Cardiac muscle cell (in vitro differentiated cells and primary cell): ENCODE data around the gene TTBK1. TPM values are rescaled to one million over a fixed set of nuclear protein-coding genes. Genes with fewer than 3 reads are reported as not detected.

Source experiments
- DNase-seq, 2 donors: peaks; one replicate each; pipeline versions ENCODE4 v3.0.0 to v3.0.0-alpha.2; 2010 to 2017; ENCODE audit warnings: low read depth in 1 of 2, low spot score in 1 of 2
- H3K27ac ChIP-seq: fragments of 200-600 bp; sonication (generic); 2 replicates; pipeline ENCODE4 v1.5.1; 2016
- H3K27me3 ChIP-seq: fragments of 200-600 bp; sonication (generic); 2 replicates; pipeline ENCODE4 v1.6.0; 2016; ENCODE audit warnings: control low read depth
- H3K36me3 ChIP-seq: fragments of 200-600 bp; sonication (generic); 2 replicates; pipeline ENCODE4 v1.5.1; 2016; ENCODE audit warnings: control low read depth
- H3K4me1 ChIP-seq: fragments of 200-600 bp; sonication (generic); 2 replicates; pipeline ENCODE4 v1.8.1; 2017; ENCODE audit warnings: low read depth, mild to moderate bottlenecking, mixed run types
- H3K4me3 ChIP-seq: fragments of 200-600 bp; sonication (generic); 2 replicates; pipeline ENCODE4 v1.5.1; 2016; ENCODE audit warnings: mild to moderate bottlenecking
- H3K9me3 ChIP-seq: fragments of 200-600 bp; sonication (generic); 2 replicates; pipeline ENCODE4 v1.5.1; 2017; ENCODE audit warnings: low read depth, mild to moderate bottlenecking, control low read depth
- CTCF ChIP-seq: IDR thresholded peaks from 2 replicates; pipeline ENCODE4 v1.5.1; 2012; ENCODE audit warnings: low read depth, mild to moderate bottlenecking, low read length
- polyA plus RNA-seq: library from polyadenylated mRNA; unstranded; fragments of >200 nt; fragmentation: Nextera tagmentation; extraction: Ambion mirVana; gene quantifications from 2 replicates; pipeline ENCODE4 v1.2.1, GENCODE V29; 2016
- total RNA-seq: library from RNA; depleted of rRNA; stranded (reverse); fragments of >200 nt; gene quantifications from 2 replicates; pipeline ENCODE4 v1.2.3, GENCODE V29; 2016

TTBK1 gene
- total and polyA plus RNA-seq, 2 experiments from 2014 or later: 0.15 to 1.0 TPM

GRCh38 chr6:43250992-43251373, 7.7 kb downstream of the TTBK1 start:
- Histone ChIP-seq H3K36me3 (no peaks in the 10 kb centered on the region), H3K27me3 (peaks cover 8% of the 10 kb centered on the region), H3K4me3 (no peak overlapping the region), H3K4me1 (no peaks in the 10 kb centered on the region), H3K9me3 (no peaks in the 10 kb centered on the region), H3K27ac (no peak overlapping the region)
- TF ChIP-seq CTCF: no peak
- DNase-seq: no peak

GRCh38 chr6:43253401-43253800, 10.1 kb downstream of the TTBK1 start:
- no peak for DNase-seq
- Histone ChIP-seq H3K27me3 (peaks cover 5% of the 10 kb centered on the region), H3K4me3 (no peak overlapping the region), H3K9me3 (no peaks in the 10 kb centered on the region), H3K27ac (no peak overlapping the region), H3K4me1 (peaks cover 5% of the 10 kb centered on the region), H3K36me3 (no peaks in the 10 kb centered on the region)
- TF ChIP-seq CTCF: no peak

GRCh38 chr6:43254138-43254817, 11.0 kb downstream of the TTBK1 start:
- TF ChIP-seq CTCF: no peak
- Histone ChIP-seq H3K36me3 (no peaks in the 10 kb centered on the region), H3K4me3 (no peak overlapping the region), H3K4me1 (peaks cover 8% of the 10 kb centered on the region), H3K27me3 (no peaks in the 10 kb centered on the region), H3K9me3 (no peaks in the 10 kb centered on the region), H3K27ac (no peak overlapping the region)
- no peak for DNase-seq

GRCh38 chr6:43254846-43255245, 11.6 kb downstream of the TTBK1 start:
- no peak overlapping the region for H3K27ac ChIP-seq
- no peak for TF ChIP-seq CTCF
- no peaks in the 10 kb centered on the region for H3K9me3 ChIP-seq
- H3K4me1 ChIP-seq: peaks cover 13% of the 10 kb centered on the region
- no peak for DNase-seq
- no peak overlapping the region for H3K4me3 ChIP-seq
- no peaks in the 10 kb centered on the region for H3K36me3 ChIP-seq
- H3K27me3 ChIP-seq: no peaks in the 10 kb centered on the region

GRCh38 chr6:43255408-43256054, 12.2 kb downstream of the TTBK1 start:
- Histone ChIP-seq H3K27me3 (no peaks in the 10 kb centered on the region), H3K4me3 (no peak overlapping the region)

More at GRCh38 chr6:43255408-43256054, 12.2 kb downstream of the TTBK1 start:
- H3K27ac ChIP-seq: no peak overlapping the region
- H3K9me3 ChIP-seq: no peaks in the 10 kb centered on the region
- H3K36me3 ChIP-seq: no peaks in the 10 kb centered on the region
- no peak for TF ChIP-seq CTCF
- no peak for DNase-seq
- H3K4me1 ChIP-seq: peaks cover 20% of the 10 kb centered on the region
